TTC549 (cell line): ENCODE results near the gene SLC24A3.

Experiments used
- FAIRE-seq: peaks from 2 replicates; lab custom pipeline; 2012; peaks lifted over from hg19 to GRCh38; lab: Jason Lieb, UNC

Gene SLC24A3

GRCh38 chr20:19460386-19460785, 247.9 kb downstream of the SLC24A3 start:
- no peak for FAIRE-seq

GRCh38 chr20:19462491-19462890, 250.0 kb downstream of the SLC24A3 start:
- FAIRE-seq: no peak

- FAIRE-seq: no peak
Observed at GRCh38 chr20:19463597-19463996, 251.2 kb downstream of the SLC24A3 start.

- no peak for FAIRE-seq
Observed at GRCh38 chr20:19465536-19465935, 253.1 kb downstream of the SLC24A3 start.

- FAIRE-seq: no peak
Observed at GRCh38 chr20:19466206-19466928, 253.9 kb downstream of the SLC24A3 start.

GRCh38 chr20:19473216-19473921, 260.9 kb downstream of the SLC24A3 start:
- no peak for FAIRE-seq

- no peak for FAIRE-seq
Observed at GRCh38 chr20:19473922-19474286, 261.5 kb downstream of the SLC24A3 start.

GRCh38 chr20:19478320-19478895, 266.0 kb downstream of the SLC24A3 start:
- no peak for FAIRE-seq

- FAIRE-seq: no peak
Observed at GRCh38 chr20:19482726-19483125, 270.3 kb downstream of the SLC24A3 start.

- FAIRE-seq: no peak
Observed at GRCh38 chr20:19483309-19483708, 270.9 kb downstream of the SLC24A3 start.

- FAIRE-seq: no peak
Observed at GRCh38 chr20:19486446-19486845, 274.0 kb downstream of the SLC24A3 start.

- FAIRE-seq: no peak
Observed at GRCh38 chr20:19487420-19487819, 275.0 kb downstream of the SLC24A3 start.

- FAIRE-seq: no peak
Observed at GRCh38 chr20:19491241-19491640, 278.8 kb downstream of the SLC24A3 start.

- no peak for FAIRE-seq
Observed at GRCh38 chr20:19492116-19492515, 279.7 kb downstream of the SLC24A3 start.

GRCh38 chr20:19492687-19493336, 280.4 kb downstream of the SLC24A3 start:
- FAIRE-seq: no peak

GRCh38 chr20:19493794-19494495, 281.5 kb downstream of the SLC24A3 start:
- no peak for FAIRE-seq

GRCh38 chr20:19495905-19496703, 283.7 kb downstream of the SLC24A3 start:
- FAIRE-seq: no peak

GRCh38 chr20:19497064-19497463, 284.6 kb downstream of the SLC24A3 start:
- no peak for FAIRE-seq

- no peak for FAIRE-seq
Observed at GRCh38 chr20:19498756-19499155, 286.3 kb downstream of the SLC24A3 start.

- FAIRE-seq: no peak
Observed at GRCh38 chr20:19501476-19502115, 289.2 kb downstream of the SLC24A3 start.

- no peak for FAIRE-seq
Observed at GRCh38 chr20:19502169-19502568, 289.7 kb downstream of the SLC24A3 start.
